Superior temporal gyrus (tissue), 1 donor: ENCODE results near the gene JPH4.

Source experiments
- DNase-seq: peaks from one replicate; pipeline ENCODE4 v3.0.0-alpha.2; 2016; ENCODE audit errors: extremely low spot score

Gene JPH4

GRCh38 chr14:23564181-23564812, 14.3 kb downstream of the JPH4 start:
- no peak for DNase-seq

GRCh38 chr14:23563473-23564180, 15.0 kb downstream of the JPH4 start:
- no peak for DNase-seq

GRCh38 chr14:23562822-23563472, 15.6 kb downstream of the JPH4 start:
- DNase-seq: peak; percentile 76

- DNase-seq: no peak
Observed at GRCh38 chr14:23561873-23562821, 16.4 kb downstream of the JPH4 start.

- no peak for DNase-seq
Observed at GRCh38 chr14:23561259-23561658, 17.3 kb downstream of the JPH4 start.

- DNase-seq: no peak
Observed at GRCh38 chr14:23559926-23560520, 18.6 kb downstream of the JPH4 start.

- peak; percentile 78 for DNase-seq
Observed at GRCh38 chr14:23559010-23559925, 19.3 kb downstream of the JPH4 start.

- no peak for DNase-seq
Observed at GRCh38 chr14:23558346-23559009, 20.1 kb downstream of the JPH4 start.

- no peak for DNase-seq
Observed at GRCh38 chr14:23557946-23558345, 20.6 kb downstream of the JPH4 start.

GRCh38 chr14:23557521-23557920, 21.1 kb downstream of the JPH4 start:
- no peak for DNase-seq

- DNase-seq: no peak
Observed at GRCh38 chr14:23556700-23557440, 21.7 kb downstream of the JPH4 start.

- peak; percentile 96 for DNase-seq
Observed at GRCh38 chr14:23555882-23556699, 22.5 kb downstream of the JPH4 start, which contains the start of gene THTPA. Gene THTPA, plus strand, starts transcription at chr14:23556271. Its CDS starts 487 bp downstream, at chr14:23556758.

GRCh38 chr14:23555533-23555881, 23.1 kb downstream of the JPH4 start:
- no peak for DNase-seq

- DNase-seq: peak; percentile 89
Observed at GRCh38 chr14:23551266-23552028, 27.1 kb downstream of the JPH4 start, which contains the start of gene ZFHX2. Gene ZFHX2, minus strand, starts transcription at chr14:23551765. Its CDS starts 16,440 bp downstream, at chr14:23535325.

- DNase-seq: no peak
Observed at GRCh38 chr14:23550812-23551265, 27.8 kb downstream of the JPH4 start.

GRCh38 chr14:23550131-23550811, 28.3 kb downstream of the JPH4 start:
- no peak for DNase-seq
